ENCODE results near the gene RFESD.
A peak's percentile ranks its signal among the peaks of the same experiment; 100 is the strongest.

Gene RFESD

GRCh38 chr5:95646569-95647431 is at the start of gene RFESD:
Gene RFESD, plus strand, starts transcription at chr5:95646777. Its CDS starts 5,495 bp downstream, at chr5:95652272.
- DNase-seq (ENCODE audit: insufficient read length, low spot score) (peak; percentile 69), FAIRE-seq (peak; percentile 89)

DNA sequence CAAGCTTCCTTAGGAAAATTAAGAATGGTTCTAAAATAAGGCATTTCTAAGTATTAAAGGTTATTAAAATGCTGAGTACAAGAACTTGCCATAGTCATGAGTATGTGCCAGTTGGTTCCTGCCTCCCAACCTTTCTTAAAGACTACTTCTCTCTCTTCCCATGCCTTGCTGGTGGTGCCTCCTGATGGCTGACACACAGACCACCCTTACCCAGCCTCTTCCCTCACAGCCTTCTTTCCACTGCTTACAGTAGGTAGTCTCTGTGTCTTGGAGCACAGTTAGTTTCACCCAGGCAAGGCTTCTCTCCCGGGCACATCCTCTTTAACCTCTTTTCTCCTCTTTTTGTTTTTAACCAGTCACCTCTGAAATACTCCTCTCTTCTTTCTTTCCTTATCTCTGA is 47.3 kb upstream of the RFESD start:
- DNase-seq (ENCODE audit: insufficient read length, low spot score) (no peak), FAIRE-seq (no peak)

DNA sequence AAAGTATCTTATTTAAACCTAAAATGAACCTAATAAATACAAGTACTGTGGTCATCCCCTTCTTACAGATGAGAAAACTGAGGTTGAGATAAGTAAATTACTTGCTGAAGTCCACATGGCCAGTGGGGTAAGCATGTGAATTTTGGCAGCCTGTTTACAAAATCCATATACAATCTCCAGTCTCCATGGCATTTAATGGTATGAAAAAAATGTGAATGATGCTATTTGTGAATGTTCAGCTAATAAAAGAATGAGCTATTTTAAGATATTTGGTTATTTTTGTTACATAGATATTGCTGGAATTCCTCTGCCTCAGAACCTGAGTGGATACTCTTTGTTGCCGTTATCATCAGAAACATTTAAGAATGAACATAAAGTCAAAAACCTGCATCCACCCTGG is 46.0 kb upstream of the RFESD start:
- no peak for DNase-seq (ENCODE audit: insufficient read length, low spot score)
- FAIRE-seq = no peak

GRCh38 chr5:95605786-95606185 is 40.8 kb upstream of the RFESD start:
- DNase-seq (ENCODE audit: insufficient read length, low spot score) (no peak), FAIRE-seq (no peak)

GRCh38 chr5:95606419-95606818 is 40.2 kb upstream of the RFESD start:
- DNase-seq (ENCODE audit: insufficient read length, low spot score) = no peak
- FAIRE-seq = no peak

DNA sequence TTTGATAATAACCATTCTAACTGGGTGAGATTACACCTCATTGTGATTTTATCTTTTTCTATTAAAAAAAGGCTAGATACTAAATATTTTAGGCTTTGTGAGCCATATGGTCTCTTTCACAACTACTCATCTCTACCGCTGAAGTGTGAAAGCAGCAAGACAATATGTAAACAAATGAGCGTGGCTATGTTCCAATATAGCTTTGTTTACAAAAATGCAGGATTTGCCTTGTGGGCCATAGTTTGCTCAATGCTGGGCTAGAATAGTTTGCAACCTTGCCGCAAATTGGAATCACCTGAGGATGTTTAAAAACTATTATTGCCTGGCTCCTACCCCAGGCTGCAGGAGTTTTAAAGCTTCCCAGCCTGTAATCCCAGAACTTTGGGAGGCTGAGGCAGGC is 36.9 kb upstream of the RFESD start:
- no peak for DNase-seq (ENCODE audit: insufficient read length, low spot score)
- FAIRE-seq = no peak

DNA sequence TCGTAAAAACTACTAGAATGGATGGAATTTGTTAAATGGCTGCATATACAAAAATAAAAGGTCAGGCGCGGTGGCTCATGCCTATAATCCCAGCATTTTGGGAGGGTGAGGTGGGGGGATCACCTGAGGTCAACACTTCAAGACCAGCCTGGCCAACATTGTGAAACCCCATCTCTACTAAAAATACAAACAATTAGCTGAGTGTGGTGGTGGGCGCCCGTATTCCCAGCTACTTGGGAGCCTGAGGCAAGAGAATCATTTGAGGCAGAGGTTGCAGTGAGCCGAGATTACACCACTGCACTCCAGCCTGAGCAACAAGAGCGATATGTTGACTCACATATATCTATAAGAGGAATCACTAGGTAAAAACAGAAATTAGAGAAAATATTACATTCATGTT is 36.0 kb upstream of the RFESD start:
- FAIRE-seq (no peak), DNase-seq (ENCODE audit: insufficient read length, low spot score) (no peak)

- no peak for FAIRE-seq
- no peak for DNase-seq (ENCODE audit: insufficient read length, low spot score)
These were observed 35.2 kb upstream of the RFESD start for GRCh38 chr5:95611396-95611795.

GRCh38 chr5:95613514-95613913 is 33.1 kb upstream of the RFESD start:
- no peak for FAIRE-seq
- no peak for DNase-seq (ENCODE audit: insufficient read length, low spot score)

- DNase-seq (ENCODE audit: insufficient read length, low spot score) = no peak
- FAIRE-seq = peak; percentile 81
These were observed 31.5 kb upstream of the RFESD start for GRCh38 chr5:95615164-95615467.

GRCh38 chr5:95617057-95617456 is 29.5 kb upstream of the RFESD start:
- FAIRE-seq = no peak

GRCh38 chr5:95619096-95619495 is 27.5 kb upstream of the RFESD start:
- no peak for DNase-seq (ENCODE audit: insufficient read length, low spot score)
- FAIRE-seq = no peak

More at GRCh38 chr5:95617057-95617456, 29.5 kb upstream of the RFESD start:
- DNase-seq (ENCODE audit: insufficient read length, low spot score) = no peak

DNA sequence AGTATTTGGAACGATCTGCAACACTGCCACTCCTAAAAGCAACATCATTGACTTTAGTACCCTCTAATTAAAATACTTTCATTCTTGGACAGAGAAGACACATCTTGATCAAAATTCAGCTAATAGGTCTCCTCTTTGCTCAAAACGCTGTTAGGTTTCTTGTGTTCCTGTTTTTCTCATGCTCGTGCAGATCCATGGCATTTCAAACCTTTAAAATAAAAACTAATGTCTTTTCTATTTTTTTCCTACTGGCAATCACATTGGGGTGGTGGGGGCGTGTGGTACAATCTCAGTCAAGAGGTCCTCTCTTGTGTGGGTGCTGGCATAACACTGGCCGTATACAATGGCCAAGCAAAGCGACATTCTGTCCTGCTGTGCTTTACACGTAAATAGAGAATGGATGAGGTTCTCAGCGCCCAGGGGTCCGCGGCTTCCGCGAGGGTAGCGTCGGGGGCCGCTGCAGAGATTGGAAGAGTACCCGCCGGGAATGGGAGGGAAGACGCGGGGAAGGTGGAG is 27.0 kb upstream of the RFESD start:
- peak; percentile 47 for FAIRE-seq
- no peak for DNase-seq (ENCODE audit: insufficient read length, low spot score)

DNA sequence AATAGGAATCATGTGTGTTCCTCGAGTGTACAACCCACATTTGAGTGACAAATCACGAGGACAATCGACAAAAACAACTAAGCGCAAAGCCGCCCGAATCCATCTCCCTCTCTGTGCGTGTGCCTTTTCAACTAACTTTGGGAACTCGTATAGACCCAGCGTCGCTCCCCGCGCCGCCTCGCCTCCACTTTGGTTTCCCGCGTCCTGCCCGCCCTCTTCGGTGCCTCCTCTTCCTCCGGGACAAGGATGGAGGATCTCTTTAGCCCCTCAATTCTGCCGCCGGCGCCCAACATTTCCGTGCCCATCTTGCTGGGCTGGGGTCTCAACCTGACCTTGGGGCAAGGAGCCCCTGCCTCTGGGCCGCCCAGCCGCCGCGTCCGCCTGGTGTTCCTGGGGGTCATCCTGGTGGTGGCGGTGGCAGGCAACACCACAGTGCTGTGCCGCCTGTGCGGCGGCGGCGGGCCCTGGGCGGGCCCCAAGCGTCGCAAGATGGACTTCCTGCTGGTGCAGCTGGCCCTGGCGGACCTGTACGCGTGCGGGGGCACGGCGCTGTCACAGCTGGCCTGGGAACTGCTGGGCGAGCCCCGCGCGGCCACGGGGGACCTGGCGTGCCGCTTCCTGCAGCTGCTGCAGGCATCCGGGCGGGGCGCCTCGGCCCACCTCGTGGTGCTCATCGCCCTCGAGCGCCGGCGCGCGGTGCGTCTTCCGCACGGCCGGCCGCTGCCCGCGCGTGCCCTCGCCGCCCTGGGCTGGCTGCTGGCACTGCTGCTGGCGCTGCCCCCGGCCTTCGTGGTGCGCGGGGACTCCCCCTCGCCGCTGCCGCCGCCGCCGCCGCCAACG is 26.3 kb upstream of the RFESD start, which contains the start of gene GPR150:
TSS of gene GPR150 (plus strand) at position 58 of the 840 bp plus-strand sequence. CDS start at position 247, 189 bp downstream.
- FAIRE-seq (no peak), DNase-seq (ENCODE audit: insufficient read length, low spot score) (peak; percentile 52)

GRCh38 chr5:95620870-95621838 is 25.4 kb upstream of the RFESD start:
- DNase-seq (ENCODE audit: insufficient read length, low spot score) (no peak), FAIRE-seq (peak; percentile 21)

DNA sequence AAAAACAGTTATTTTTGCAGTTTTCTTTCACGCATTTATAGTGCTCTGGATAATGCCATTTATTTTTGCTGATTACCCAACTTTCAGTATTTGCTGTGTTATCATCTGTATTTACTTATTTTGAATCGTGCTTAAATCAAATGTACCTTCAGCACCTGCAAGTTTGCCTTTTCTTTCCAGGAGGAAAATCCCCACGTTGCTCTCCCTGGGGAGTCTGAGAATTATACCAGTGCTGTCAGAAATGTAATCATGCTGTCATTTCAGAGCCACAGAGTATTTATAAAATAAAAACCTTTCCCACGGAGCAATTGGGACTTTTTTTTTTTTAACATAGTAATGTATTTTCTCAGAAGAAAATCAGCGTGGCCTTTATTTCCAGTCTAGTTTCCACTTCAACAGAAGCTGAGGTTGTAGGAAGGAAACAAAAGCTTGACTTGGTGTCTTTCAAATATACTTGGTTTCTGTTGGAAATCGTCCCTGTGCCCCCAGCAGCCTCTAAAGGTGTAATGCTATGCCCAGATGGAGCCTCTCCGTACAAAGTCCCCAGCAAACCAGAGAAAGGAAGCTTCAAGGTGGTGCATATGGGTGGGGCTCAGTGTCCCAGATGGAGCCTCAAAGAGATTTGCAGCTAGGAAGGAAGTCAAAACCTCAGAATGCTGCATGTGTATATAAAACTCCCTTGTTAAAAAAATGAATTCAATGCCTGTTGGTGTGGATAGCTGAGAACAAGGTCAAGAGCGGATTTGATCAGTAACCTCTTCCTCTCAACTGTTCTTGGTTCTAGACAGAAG is 24.5 kb upstream of the RFESD start:
- peak; percentile 14 for FAIRE-seq
- DNase-seq (ENCODE audit: insufficient read length, low spot score) = no peak

GRCh38 chr5:95623706-95624105 is 22.9 kb upstream of the RFESD start:
- DNase-seq (ENCODE audit: insufficient read length, low spot score) = no peak
- FAIRE-seq = no peak

DNA sequence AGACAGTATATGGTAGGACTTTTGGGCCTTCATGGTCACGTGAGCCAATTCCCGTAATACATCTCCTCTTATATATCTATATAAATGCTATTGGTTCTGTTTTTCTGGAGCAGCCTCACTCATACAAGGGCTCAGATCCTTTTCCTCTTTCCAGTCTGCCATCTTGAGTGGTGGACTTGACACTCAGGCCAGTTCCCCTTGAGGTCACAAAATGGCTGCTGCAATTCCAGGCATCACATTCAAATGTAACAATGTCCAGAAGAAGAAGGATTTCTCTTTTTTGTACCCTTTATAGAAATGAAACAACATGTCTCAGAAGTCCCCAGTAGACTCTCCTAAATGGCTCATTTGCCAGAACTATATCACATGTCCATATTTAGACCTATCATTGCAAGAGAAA is 22.2 kb upstream of the RFESD start:
- DNase-seq (ENCODE audit: insufficient read length, low spot score) (no peak), FAIRE-seq (no peak)

DNA sequence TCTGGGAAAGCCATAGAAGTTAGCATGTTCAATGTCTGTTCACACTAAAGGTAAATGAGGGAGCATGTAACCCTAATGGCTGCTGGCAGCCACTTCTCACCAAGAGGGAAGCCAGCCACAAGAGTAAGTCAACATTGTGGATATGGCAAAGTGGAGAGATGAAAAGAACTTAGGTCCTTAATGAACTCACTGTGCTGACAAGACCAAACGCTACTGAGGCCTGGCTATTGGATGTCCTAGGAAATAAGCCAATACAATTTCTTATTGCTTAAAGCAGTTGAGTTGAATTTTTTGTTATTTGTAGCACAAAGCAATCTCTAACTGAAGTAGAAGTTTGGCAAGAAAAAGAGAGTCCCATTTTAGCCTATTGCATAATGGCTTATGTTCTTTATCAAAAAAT is 19.9 kb upstream of the RFESD start:
- DNase-seq (ENCODE audit: insufficient read length, low spot score) (no peak), FAIRE-seq (no peak)
